ENCODE data around the gene ABLIM2. TPM values are rescaled to one million over a fixed set of nuclear protein-coding genes. Genes with fewer than 3 reads are reported as not detected.

ABLIM2 gene
- total RNA-seq, 4 donors from 2014 or later = 177 to 281 (median 244) TPM

GRCh38 chr4:8194306-8195242, 36.0 kb upstream of the ABLIM2 start:
- Histone ChIP-seq H3K9me3 (no peaks in the 10 kb centered on the region), H3K27ac (peak overlapping the region in 1 of 4 donors; percentile 5), H3K4me1 (peaks cover 35 to 53% of the 10 kb centered on the region in 2 donors), H3K27me3 (no peaks in the 10 kb centered on the region), H3K4me3 (no peak overlapping the region), H3K36me3 (no peaks in the 10 kb centered on the region)
- intact Hi-C loops (cut with DNase I; ENCODE audit: low total_unique reads) = loop anchor here (10.0 kb wide), 1 partner anchor 370 kb away; no protein-coding TSS in a partner anchor
- TF ChIP-seq POLR2A (IDR thresholded peaks at IDR 0.05) (no peak), CTCF (IDR thresholded peaks at IDR 0.05 in 4 of 5, conservative IDR thresholded peaks at IDR 0.05 in 1 of 5) (no peak)
- DNase-seq (no peak), ATAC-seq (no peak)
- in situ Hi-C loops (cut with MboI; ENCODE audit: low sequenced_read_pairs in 4 of 4) = loop anchor here in 1 of 4 donors (25.0 kb wide), 1 partner anchor 382 kb away; no protein-coding TSS in a partner anchor

- Histone ChIP-seq H3K27me3 (no peaks in the 10 kb centered on the region), H3K27ac (peak overlapping the region; percentile 89 to 94 (median 92)), H3K4me1 (peaks cover 41 to 56% of the 10 kb centered on the region in 2 donors), H3K36me3 (no peaks in the 10 kb centered on the region), H3K4me3 (no peak overlapping the region), H3K9me3 (no peaks in the 10 kb centered on the region)
- peak; percentile 17 to 31 for ATAC-seq
- in situ Hi-C loops (cut with MboI; ENCODE audit: low sequenced_read_pairs in 4 of 4) (loop anchor here in 1 of 4 donors (25.0 kb wide), 1 partner anchor 381 kb away; no protein-coding TSS in a partner anchor), intact Hi-C loops (cut with DNase I; ENCODE audit: low total_unique reads) (loop anchor here (10.0 kb wide), 1 partner anchor 368 kb away; no protein-coding TSS in a partner anchor)
- TF ChIP-seq POLR2A (IDR thresholded peaks at IDR 0.05) (no peak), CTCF (IDR thresholded peaks at IDR 0.05 in 4 of 5, conservative IDR thresholded peaks at IDR 0.05 in 1 of 5) (peak in 3 of 5 experiments; percentile 22 to 41 (median 30))
- DNase-seq = peak; percentile 63 to 79
Measured at GRCh38 chr4:8192748-8193738, 34.4 kb upstream of the ABLIM2 start.

GRCh38 chr4:8191136-8191747, 32.6 kb upstream of the ABLIM2 start:
- in situ Hi-C loops (cut with MboI; ENCODE audit: low sequenced_read_pairs in 4 of 4) (loop anchor here in 1 of 4 donors (25.0 kb wide), 1 partner anchor 379 kb away; no protein-coding TSS in a partner anchor), intact Hi-C loops (cut with DNase I; ENCODE audit: low total_unique reads) (loop anchor here (10.0 kb wide), 1 partner anchor 366 kb away; no protein-coding TSS in a partner anchor)
- TF ChIP-seq CTCF (IDR thresholded peaks at IDR 0.05 in 4 of 5, conservative IDR thresholded peaks at IDR 0.05 in 1 of 5) (no peak), POLR2A (IDR thresholded peaks at IDR 0.05) (peak; percentile 44 to 67)
- ATAC-seq = peak; percentile 63 to 73
- H3K27ac ChIP-seq = peak overlapping the region; percentile 89 to 94 (median 92)
- H3K4me1 ChIP-seq = peaks cover 41 to 52% of the 10 kb centered on the region in 2 donors
- H3K36me3 ChIP-seq = no peaks in the 10 kb centered on the region
- no peaks in the 10 kb centered on the region for H3K9me3 ChIP-seq
- no peaks in the 10 kb centered on the region for H3K27me3 ChIP-seq
- H3K4me3 ChIP-seq = peak overlapping the region in 3 of 4 donors; percentile 4 to 11 (median 8)
- peak; percentile 82 to 86 for DNase-seq

Data from gastrocnemius medialis (tissue), 4 donors.